ENCODE data around the gene KIF16B. TPM values are rescaled to one million over a fixed set of nuclear protein-coding genes. Genes with fewer than 3 reads are reported as not detected.

KIF16B gene
- total RNA-seq, 1 experiment from 2014 or later = 12.7 TPM

DNA sequence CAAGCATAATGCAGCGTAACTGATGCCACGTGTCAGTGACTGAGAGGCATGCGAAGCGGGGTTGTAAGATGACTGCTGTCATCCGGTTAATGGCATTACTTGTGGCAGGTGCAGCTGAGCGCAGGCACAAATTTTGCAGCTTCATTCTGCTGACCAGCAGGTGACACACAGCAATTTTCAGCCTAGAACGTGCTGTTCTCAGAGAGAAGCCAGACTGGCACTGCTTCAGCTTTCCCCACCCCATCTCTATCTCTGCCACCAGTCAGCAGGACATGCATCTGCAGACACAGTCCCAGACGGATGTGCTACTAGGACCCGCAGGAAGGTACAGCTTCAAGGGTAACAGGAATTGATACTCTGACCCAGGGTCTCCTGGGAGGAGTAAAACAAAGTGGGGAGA is 221.8 kb downstream of the KIF16B start:
- H4K20me1 ChIP-seq (ENCODE audit: low read length) = no peaks in the 10 kb centered on the region
- H3K9ac ChIP-seq (ENCODE audit: low read length) = no peak overlapping the region
- no peak overlapping the region for H3K27ac ChIP-seq (ENCODE audit: low read length)
- no peaks in the 10 kb centered on the region for H3K9me3 ChIP-seq (ENCODE audit: low read length)
- ChIA-PET CTCF (no interaction called here), POLR2A (ENCODE audit: unreplicated experiment) (no interaction called here)
- no peaks in the 10 kb centered on the region for H3K36me3 ChIP-seq (ENCODE audit: low read depth, low read length)
- no TSS peak for BruUV-seq (replicated peaks)
- TF ChIP-seq EZH2phosphoT487 (IDR thresholded peaks at IDR 0.05; ENCODE audit: borderline replicate concordance, low read length) (no peak), EZH2 (IDR thresholded peaks at IDR 0.05; ENCODE audit: low read length, unreplicated experiment) (no peak)
- TF ChIP-seq, protein P1, sequence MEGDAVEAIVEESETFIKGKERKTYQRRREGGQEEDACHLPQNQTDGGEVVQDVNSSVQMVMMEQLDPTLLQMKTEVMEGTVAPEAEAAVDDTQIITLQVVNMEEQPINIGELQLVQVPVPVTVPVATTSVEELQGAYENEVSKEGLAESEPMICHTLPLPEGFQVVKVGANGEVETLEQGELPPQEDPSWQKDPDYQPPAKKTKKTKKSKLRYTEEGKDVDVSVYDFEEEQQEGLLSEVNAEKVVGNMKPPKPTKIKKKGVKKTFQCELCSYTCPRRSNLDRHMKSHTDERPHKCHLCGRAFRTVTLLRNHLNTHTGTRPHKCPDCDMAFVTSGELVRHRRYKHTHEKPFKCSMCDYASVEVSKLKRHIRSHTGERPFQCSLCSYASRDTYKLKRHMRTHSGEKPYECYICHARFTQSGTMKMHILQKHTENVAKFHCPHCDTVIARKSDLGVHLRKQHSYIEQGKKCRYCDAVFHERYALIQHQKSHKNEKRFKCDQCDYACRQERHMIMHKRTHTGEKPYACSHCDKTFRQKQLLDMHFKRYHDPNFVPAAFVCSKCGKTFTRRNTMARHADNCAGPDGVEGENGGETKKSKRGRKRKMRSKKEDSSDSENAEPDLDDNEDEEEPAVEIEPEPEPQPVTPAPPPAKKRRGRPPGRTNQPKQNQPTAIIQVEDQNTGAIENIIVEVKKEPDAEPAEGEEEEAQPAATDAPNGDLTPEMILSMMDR (conservative IDR thresholded peaks at IDR 0.05; ENCODE audit: low read depth, low read length) = no peak
- H3K9me2 ChIP-seq (replicated peaks; ENCODE audit: low read length) = no peaks in the 10 kb centered on the region
- intact Hi-C loops (cut with micrococcal nuclease) = loop anchor here (5.0 kb wide), 1 partner anchor 126 kb away; no protein-coding TSS in a partner anchor
- peaks cover 12% of the 10 kb centered on the region for H3K4me1 ChIP-seq (ENCODE audit: insufficient read depth, low read length)
- DNase-seq = no peak
- ATAC-seq = no peak
- H3K4me2 ChIP-seq (ENCODE audit: low read length) = no peak overlapping the region
- no peaks in the 10 kb centered on the region for H3F3A ChIP-seq (ENCODE audit: low read length, unreplicated experiment)
- H3K27me3 ChIP-seq (ENCODE audit: low read length) = no peaks in the 10 kb centered on the region
- H3K79me2 ChIP-seq (ENCODE audit: low read length) = no peaks in the 10 kb centered on the region
- H3K4me3 ChIP-seq (ENCODE audit: low read length) = no peak overlapping the region
- no peak overlapping the region for H2AFZ ChIP-seq (ENCODE audit: low read length)

DNA sequence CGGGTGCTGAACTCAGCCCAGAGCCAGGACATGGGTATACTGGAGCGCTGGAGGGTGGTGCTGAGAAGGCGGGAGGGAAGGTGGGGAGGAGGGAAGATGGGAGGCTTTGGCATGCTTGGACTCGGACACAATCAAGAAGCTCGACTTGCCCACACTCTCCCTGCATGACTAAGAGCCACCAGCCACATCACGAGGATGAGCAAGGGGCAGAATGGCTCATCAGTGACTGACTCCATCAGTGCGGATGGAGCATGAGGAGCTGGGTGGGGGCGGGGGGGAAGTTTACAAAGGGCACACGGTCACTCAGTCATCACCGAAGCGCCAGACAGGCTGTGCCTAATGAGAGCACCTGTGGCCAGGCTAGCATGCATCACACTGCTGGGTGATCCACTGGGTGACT is 222.8 kb downstream of the KIF16B start:
- Histone ChIP-seq H3K4me3 (ENCODE audit: low read length) (no peak overlapping the region), H3K79me2 (ENCODE audit: low read length) (no peaks in the 10 kb centered on the region), H3K9me3 (ENCODE audit: low read length) (no peaks in the 10 kb centered on the region), H3K9ac (ENCODE audit: low read length) (no peak overlapping the region), H3K4me1 (ENCODE audit: insufficient read depth, low read length) (peaks cover 12% of the 10 kb centered on the region), H3F3A (ENCODE audit: low read length, unreplicated experiment) (no peaks in the 10 kb centered on the region), H3K9me2 (replicated peaks; ENCODE audit: low read length) (no peaks in the 10 kb centered on the region), H3K27ac (ENCODE audit: low read length) (peak overlapping the region; percentile 33), H3K36me3 (ENCODE audit: low read depth, low read length) (no peaks in the 10 kb centered on the region), H4K20me1 (ENCODE audit: low read length) (no peaks in the 10 kb centered on the region), H3K27me3 (ENCODE audit: low read length) (no peaks in the 10 kb centered on the region), H3K4me2 (ENCODE audit: low read length) (peak overlapping the region; percentile 13; the same call in 1 of the 2 replicates), H2AFZ (ENCODE audit: low read length) (no peak overlapping the region)
- BruUV-seq (replicated peaks) = no TSS peak
- ATAC-seq = peak; percentile 95
- ChIA-PET POLR2A (ENCODE audit: unreplicated experiment) (interaction anchor here (0.6 kb wide), 1 partner anchor 28 kb away, joined by 3 read pairs; no protein-coding TSS in a partner anchor), CTCF (no interaction called here)
- intact Hi-C loops (cut with micrococcal nuclease) = loop anchor here (5.0 kb wide), 1 partner anchor 127 kb away; no protein-coding TSS in a partner anchor
- DNase-seq = peak; percentile 92
- TF ChIP-seq EZH2 (IDR thresholded peaks at IDR 0.05; ENCODE audit: low read length, unreplicated experiment) (no peak), EZH2phosphoT487 (IDR thresholded peaks at IDR 0.05; ENCODE audit: borderline replicate concordance, low read length) (no peak)
- TF ChIP-seq, protein P1 (conservative IDR thresholded peaks at IDR 0.05; ENCODE audit: low read depth, low read length) = no peak

DNA sequence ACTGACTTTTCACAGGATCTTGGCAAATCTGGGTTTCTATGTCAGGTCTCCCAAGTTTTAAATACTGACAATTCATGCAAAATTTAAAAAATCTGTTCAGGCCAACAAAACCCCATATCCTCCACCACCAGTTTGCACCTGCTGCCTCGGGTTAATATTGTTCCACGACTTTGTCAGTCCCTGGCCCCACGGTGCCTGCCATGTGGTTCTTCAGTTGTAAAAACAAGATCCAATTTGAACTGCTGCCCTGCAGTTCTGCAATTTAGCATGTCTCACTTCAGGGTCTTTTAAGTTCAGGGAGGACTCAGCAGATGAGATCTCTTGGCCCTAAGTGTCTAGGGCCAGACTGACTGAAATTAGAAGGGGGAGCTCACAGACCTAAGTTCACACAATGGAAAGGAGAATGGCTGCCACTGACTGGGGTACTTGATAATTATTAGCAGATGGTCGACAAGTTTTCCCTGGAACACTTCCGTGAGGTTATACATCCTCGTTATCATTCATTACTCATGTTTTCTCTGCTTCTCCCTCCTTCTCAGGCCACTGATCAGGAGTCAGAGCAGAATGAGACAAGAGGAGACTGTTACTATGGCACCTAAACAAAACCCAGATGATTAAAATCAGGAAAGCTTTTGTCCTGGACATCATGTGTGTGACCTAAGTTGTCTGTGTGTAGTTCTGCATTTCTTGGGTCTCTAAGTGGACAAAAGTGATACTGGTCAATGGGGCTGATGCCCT is 223.6 kb downstream of the KIF16B start:
- intact Hi-C loops (cut with micrococcal nuclease) = loop anchor here (5.0 kb wide), 1 partner anchor 128 kb away; no protein-coding TSS in a partner anchor
- no TSS peak for BruUV-seq (replicated peaks)
- TF ChIP-seq, protein P1 (conservative IDR thresholded peaks at IDR 0.05; ENCODE audit: low read depth, low read length) = no peak
- no peak for TF ChIP-seq EZH2 (IDR thresholded peaks at IDR 0.05; ENCODE audit: low read length, unreplicated experiment)
- no peak for TF ChIP-seq EZH2phosphoT487 (IDR thresholded peaks at IDR 0.05; ENCODE audit: borderline replicate concordance, low read length)
- Histone ChIP-seq H3K4me2 (ENCODE audit: low read length) (0 out of 2 replicates have a peak overlapping the region, but pooled peaks have one; percentile 13), H3K27me3 (ENCODE audit: low read length) (no peaks in the 10 kb centered on the region), H3K36me3 (ENCODE audit: low read depth, low read length) (no peaks in the 10 kb centered on the region), H3K4me1 (ENCODE audit: insufficient read depth, low read length) (peaks cover 12% of the 10 kb centered on the region), H3K4me3 (ENCODE audit: low read length) (no peak overlapping the region), H3K9ac (ENCODE audit: low read length) (no peak overlapping the region), H3F3A (ENCODE audit: low read length, unreplicated experiment) (no peaks in the 10 kb centered on the region), H3K27ac (ENCODE audit: low read length) (peak overlapping the region; percentile 33; the same call in 1 of the 2 replicates), H3K9me3 (ENCODE audit: low read length) (no peaks in the 10 kb centered on the region), H3K9me2 (replicated peaks; ENCODE audit: low read length) (no peaks in the 10 kb centered on the region), H4K20me1 (ENCODE audit: low read length) (no peaks in the 10 kb centered on the region), H2AFZ (ENCODE audit: low read length) (no peak overlapping the region), H3K79me2 (ENCODE audit: low read length) (no peaks in the 10 kb centered on the region)
- POLR2A ChIA-PET (ENCODE audit: unreplicated experiment) = no interaction called here
- DNase-seq (no peak), ATAC-seq (no peak)
- CTCF ChIA-PET = no interaction called here

Data from PC-3 (cell line).